ENCODE results near the gene SLC35F4.
"Not testable (repeated sequence)": the region's sequence is repeated elsewhere in the genome, so short reads cannot be mapped to it uniquely, and the experiment has no call there.

Gene SLC35F4

GRCh38 chr14:57746563-57746962, 119.3 kb downstream of the SLC35F4 start:
- DNase-seq (ENCODE audit: low read depth): no peak
- H3K4me3 ChIP-seq (ENCODE audit: low read depth, low read length): no peak overlapping the region

DNA sequence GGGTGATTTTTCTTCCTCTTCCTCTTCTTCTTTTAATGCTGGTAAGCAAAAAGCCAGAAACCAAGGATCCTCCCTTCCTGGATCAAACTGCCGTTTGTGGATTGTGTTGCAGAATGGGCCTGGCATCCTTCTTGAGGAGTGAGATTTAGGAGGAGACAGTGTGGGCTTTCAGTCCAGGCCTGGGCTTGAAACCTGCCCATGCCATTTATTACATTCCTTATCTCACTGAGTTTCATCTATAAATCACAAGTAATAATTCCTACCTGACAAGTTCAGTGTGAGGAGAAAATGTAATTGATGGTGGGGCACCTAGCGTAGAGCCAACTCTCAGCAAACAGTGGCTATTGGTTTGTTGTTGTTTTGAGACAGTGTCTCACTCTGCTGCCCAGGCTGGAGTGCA, 126.4 kb downstream of the SLC35F4 start:
- no peak overlapping the region for H3K4me3 ChIP-seq (ENCODE audit: low read depth, low read length)
- no peak for DNase-seq (ENCODE audit: low read depth)

DNA sequence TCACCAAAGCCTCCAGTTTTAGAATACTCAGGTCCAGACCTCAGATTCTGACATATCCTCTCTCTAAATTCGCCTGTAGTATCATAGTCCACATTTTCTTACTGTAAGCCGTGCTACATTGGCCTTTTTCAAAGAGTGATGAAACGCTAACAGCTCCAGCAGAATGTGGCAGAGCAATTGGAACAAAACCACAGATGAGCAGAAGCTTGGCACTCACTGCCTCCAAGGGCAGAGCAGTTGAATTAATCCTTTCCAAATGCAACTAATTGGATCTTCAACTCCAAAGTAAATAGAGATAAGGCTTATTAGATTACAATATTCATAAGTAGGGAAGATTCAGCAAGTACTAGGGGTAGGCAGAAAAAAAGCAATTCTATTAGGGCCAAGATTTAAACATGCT, 128.3 kb downstream of the SLC35F4 start:
- H3K4me3 ChIP-seq (ENCODE audit: low read depth, low read length): no peak overlapping the region
- no peak for DNase-seq (ENCODE audit: low read depth)

DNA sequence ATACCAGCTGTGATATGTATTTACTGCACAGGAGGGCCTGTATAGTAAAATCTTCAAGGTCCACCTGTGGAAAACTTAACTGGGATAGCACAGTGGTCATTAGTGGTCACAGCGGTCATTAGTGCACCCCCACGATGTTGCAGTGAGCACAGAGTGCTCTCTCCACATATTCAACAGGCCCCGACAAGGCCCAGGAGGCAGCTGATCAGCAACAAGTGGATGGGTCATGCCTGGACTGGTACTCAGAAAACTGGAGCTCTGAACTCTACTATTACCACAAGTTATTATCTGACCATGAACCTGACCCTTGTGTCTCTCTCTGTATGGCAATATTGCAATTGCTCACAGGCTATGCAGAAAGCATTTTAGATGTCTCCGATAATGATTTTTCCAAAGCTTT, 129.5 kb downstream of the SLC35F4 start:
- H3K4me3 ChIP-seq (ENCODE audit: low read depth, low read length): no peak overlapping the region
- no peak for DNase-seq (ENCODE audit: low read depth)

DNA sequence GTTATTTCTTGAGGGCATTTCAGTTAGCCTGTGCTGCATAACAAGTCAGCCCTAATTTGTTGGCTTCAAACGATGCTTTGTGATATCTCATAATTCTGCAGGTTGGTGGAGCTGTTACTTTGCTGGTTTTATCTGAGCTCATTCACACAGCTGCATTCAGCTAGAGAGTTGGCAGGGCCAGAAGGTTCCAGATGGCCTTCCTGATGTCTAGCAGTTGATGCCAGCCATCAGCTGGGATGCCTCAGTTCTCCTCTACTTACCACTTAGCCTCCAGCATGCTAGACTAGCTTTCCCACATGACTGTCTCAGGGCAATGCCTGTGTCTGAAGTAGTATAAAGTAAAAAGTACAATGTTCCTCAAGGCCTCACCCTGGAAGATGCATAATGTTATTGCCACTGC, 130.6 kb downstream of the SLC35F4 start:
- no peak for DNase-seq (ENCODE audit: low read depth)

GRCh38 chr14:57732463-57733285, 133.2 kb downstream of the SLC35F4 start:
- H3K4me3 ChIP-seq (ENCODE audit: low read depth, low read length): no peak overlapping the region
- DNase-seq (ENCODE audit: low read depth): peak; percentile 19

More for the DNA sequence above, 130.6 kb downstream of the SLC35F4 start:
- no peak overlapping the region for H3K4me3 ChIP-seq (ENCODE audit: low read depth, low read length)

DNA sequence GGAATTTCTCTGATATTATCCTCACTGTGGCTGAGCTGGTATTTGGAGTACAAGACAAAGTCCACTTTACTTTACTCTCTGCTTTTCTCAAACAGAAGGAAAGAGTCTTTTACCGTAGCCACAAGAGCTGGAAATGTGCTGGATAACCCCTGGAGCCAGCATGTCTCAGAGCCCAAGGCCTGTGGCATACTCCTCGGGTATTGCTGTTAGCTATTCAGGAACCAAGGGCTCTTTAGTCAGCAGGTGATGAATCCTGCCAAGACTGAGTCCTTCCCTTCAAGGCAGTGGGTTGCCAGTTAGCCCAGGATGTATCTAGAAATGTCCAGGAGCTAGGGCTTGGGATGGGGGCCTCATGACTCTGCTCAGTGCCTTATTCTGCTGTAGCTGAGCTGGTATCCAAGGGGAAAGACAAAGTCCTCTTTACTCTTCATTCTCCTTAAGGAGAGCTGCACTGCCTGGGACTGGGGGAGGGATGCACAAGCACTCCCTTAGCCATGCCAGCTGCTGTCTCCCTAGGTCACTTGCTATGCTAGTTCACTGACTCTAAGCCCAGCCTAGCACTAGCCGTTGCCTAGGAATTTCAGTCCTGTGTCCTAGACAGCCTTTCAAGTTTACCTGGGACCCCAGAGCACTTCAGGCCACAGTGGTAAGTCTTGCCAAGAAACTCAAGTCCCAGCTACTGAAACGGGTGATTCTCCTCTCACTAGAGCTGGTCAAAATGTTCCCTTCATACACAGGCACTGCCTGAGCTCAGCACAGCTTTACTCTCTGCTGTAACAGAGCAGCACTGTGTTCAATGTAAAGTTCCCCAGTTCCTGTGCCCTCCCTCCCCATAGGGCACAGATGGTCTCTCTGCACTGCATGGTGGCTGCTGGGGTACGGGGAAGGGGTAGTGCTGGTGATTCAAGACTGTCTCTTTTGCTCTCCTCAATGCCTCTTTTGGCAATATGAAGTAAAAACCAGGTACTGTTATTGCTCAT, 136.4 kb downstream of the SLC35F4 start:
- H3K4me3 ChIP-seq (ENCODE audit: low read depth, low read length): no peak overlapping the region
- no peak for DNase-seq (ENCODE audit: low read depth)

GRCh38 chr14:57725399-57726077, 140.4 kb downstream of the SLC35F4 start:
- DNase-seq (ENCODE audit: low read depth): peak; percentile 53

GRCh38 chr14:57722141-57722540, 143.8 kb downstream of the SLC35F4 start:
- DNase-seq (ENCODE audit: low read depth); H3K4me3 ChIP-seq (ENCODE audit: low read depth, low read length): not testable (repeated sequence)

More at GRCh38 chr14:57725399-57726077, 140.4 kb downstream of the SLC35F4 start:
- no peak overlapping the region for H3K4me3 ChIP-seq (ENCODE audit: low read depth, low read length)

- no peak for DNase-seq (ENCODE audit: low read depth)
- no peak overlapping the region for H3K4me3 ChIP-seq (ENCODE audit: low read depth, low read length)
Measured at GRCh38 chr14:57714487-57714931, 151.4 kb downstream of the SLC35F4 start.

GRCh38 chr14:57712698-57713097, 153.2 kb downstream of the SLC35F4 start:
- no peak overlapping the region for H3K4me3 ChIP-seq (ENCODE audit: low read depth, low read length)
- no peak for DNase-seq (ENCODE audit: low read depth)

- no peak for DNase-seq (ENCODE audit: low read depth)
Measured at GRCh38 chr14:57712102-57712501, 153.8 kb downstream of the SLC35F4 start.

GRCh38 chr14:57709909-57710308, 156.0 kb downstream of the SLC35F4 start:
- no peak overlapping the region for H3K4me3 ChIP-seq (ENCODE audit: low read depth, low read length)
- DNase-seq (ENCODE audit: low read depth): no peak

More at GRCh38 chr14:57712102-57712501, 153.8 kb downstream of the SLC35F4 start:
- no peak overlapping the region for H3K4me3 ChIP-seq (ENCODE audit: low read depth, low read length)

- not testable (repeated sequence) for DNase-seq (ENCODE audit: low read depth); H3K4me3 ChIP-seq (ENCODE audit: low read depth, low read length)
Measured at GRCh38 chr14:57709086-57709485, 156.8 kb downstream of the SLC35F4 start.

- DNase-seq (ENCODE audit: low read depth): no peak
- no peak overlapping the region for H3K4me3 ChIP-seq (ENCODE audit: low read depth, low read length)
Measured at GRCh38 chr14:57707219-57707618, 158.7 kb downstream of the SLC35F4 start.

DNA sequence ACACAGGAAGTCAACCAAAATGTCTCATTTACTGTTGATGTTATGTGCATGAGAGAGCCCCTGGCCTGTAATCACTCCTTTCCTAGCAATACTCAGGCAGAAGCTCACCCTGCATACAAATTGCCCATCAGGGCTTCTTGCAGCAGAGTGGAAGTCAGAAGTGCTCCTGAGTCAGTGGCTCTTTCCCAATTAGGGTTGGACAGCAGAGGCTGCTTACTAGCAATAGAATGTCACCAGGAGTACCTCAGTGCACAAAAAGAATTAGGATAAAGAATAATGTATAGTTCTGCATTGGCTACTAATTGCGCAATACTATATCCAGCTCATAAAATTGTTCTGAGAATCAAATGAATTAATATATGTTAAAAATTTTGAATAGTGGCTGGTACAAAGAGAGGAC, 161.1 kb downstream of the SLC35F4 start:
- H3K4me3 ChIP-seq (ENCODE audit: low read depth, low read length): no peak overlapping the region
- no peak for DNase-seq (ENCODE audit: low read depth)

DNA sequence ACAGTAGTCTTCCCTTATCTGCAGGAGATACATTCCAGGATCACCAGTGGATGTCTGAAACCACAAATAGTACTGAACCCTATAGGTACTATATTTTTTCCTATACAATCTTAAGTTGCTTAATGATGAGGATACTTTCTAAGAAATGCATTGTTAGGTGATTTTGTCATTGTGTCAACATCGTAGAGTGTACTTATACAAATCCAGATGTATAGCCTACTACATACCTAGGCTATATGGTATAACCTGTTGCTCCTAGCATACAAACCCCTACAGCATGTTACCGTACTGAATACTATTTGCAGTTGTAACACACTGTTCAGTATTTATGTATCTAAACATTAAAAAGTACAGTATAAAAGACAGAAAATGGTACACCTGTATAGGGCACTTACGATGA, 165.9 kb downstream of the SLC35F4 start:
- no peak overlapping the region for H3K4me3 ChIP-seq (ENCODE audit: low read depth, low read length)
- DNase-seq (ENCODE audit: low read depth): no peak

- H3K4me3 ChIP-seq (ENCODE audit: low read depth, low read length): no peak overlapping the region
Measured at GRCh38 chr14:57692671-57693070, 173.2 kb downstream of the SLC35F4 start.

GRCh38 chr14:57687416-57687815, 178.5 kb downstream of the SLC35F4 start:
- no peak for DNase-seq (ENCODE audit: low read depth)

More at GRCh38 chr14:57692671-57693070, 173.2 kb downstream of the SLC35F4 start:
- DNase-seq (ENCODE audit: low read depth): peak; percentile 10

More at GRCh38 chr14:57687416-57687815, 178.5 kb downstream of the SLC35F4 start:
- H3K4me3 ChIP-seq (ENCODE audit: low read depth, low read length): no peak overlapping the region

Measured in skeletal muscle cell (primary cell).